ENCODE data around the gene EEF2KMT.
"Not testable (repeated sequence)": the region's sequence is repeated elsewhere in the genome, so short reads cannot be mapped to it uniquely, and the experiment has no call there.

EEF2KMT gene

GRCh38 chr16:5070431-5071186, 27.0 kb downstream of the EEF2KMT start:
- no peak for DNase-seq (ENCODE audit: low read depth)

GRCh38 chr16:5069854-5070253, 27.7 kb downstream of the EEF2KMT start:
- DNase-seq (ENCODE audit: low read depth) = no peak

GRCh38 chr16:5069048-5069447, 28.5 kb downstream of the EEF2KMT start:
- DNase-seq (ENCODE audit: low read depth) = no peak

GRCh38 chr16:5066511-5066910, 31.1 kb downstream of the EEF2KMT start:
- DNase-seq (ENCODE audit: low read depth) = no peak

- no peak for DNase-seq (ENCODE audit: low read depth)
Observed at GRCh38 chr16:5065813-5066212, 31.8 kb downstream of the EEF2KMT start, which contains the start of gene C16orf89. Gene C16orf89, minus strand, starts transcription at chr16:5065956. Its CDS starts 48 bp downstream, at chr16:5065908.

GRCh38 chr16:5065326-5065725, 32.3 kb downstream of the EEF2KMT start:
- no peak for DNase-seq (ENCODE audit: low read depth)

GRCh38 chr16:5064915-5065314, 32.7 kb downstream of the EEF2KMT start:
- no peak for DNase-seq (ENCODE audit: low read depth)

- DNase-seq (ENCODE audit: low read depth) = no peak
Observed at GRCh38 chr16:5062790-5063765, 34.5 kb downstream of the EEF2KMT start.

- DNase-seq (ENCODE audit: low read depth) = no peak
Observed at GRCh38 chr16:5062051-5062450, 35.5 kb downstream of the EEF2KMT start.

- no peak for DNase-seq (ENCODE audit: low read depth)
Observed at GRCh38 chr16:5060073-5060641, 37.4 kb downstream of the EEF2KMT start.

GRCh38 chr16:5059386-5060072, 38.1 kb downstream of the EEF2KMT start:
- no peak for DNase-seq (ENCODE audit: low read depth)

- DNase-seq (ENCODE audit: low read depth) = no peak
Observed at GRCh38 chr16:5058476-5058875, 39.1 kb downstream of the EEF2KMT start.

- DNase-seq (ENCODE audit: low read depth) = no peak
Observed at GRCh38 chr16:5056352-5056751, 41.2 kb downstream of the EEF2KMT start.

GRCh38 chr16:5054876-5055865, 42.4 kb downstream of the EEF2KMT start:
- DNase-seq (ENCODE audit: low read depth) = no peak

GRCh38 chr16:5046914-5047313, 50.7 kb downstream of the EEF2KMT start:
- no peak for DNase-seq (ENCODE audit: low read depth)

- DNase-seq (ENCODE audit: low read depth) = no peak
Observed at GRCh38 chr16:5045499-5046115, 52.0 kb downstream of the EEF2KMT start.

- not testable (repeated sequence) for DNase-seq (ENCODE audit: low read depth)
Observed at GRCh38 chr16:5044581-5044980, 53.0 kb downstream of the EEF2KMT start.

GRCh38 chr16:5044011-5044540, 53.5 kb downstream of the EEF2KMT start:
- no peak for DNase-seq (ENCODE audit: low read depth)

GRCh38 chr16:5042574-5043171, 54.9 kb downstream of the EEF2KMT start:
- no peak for DNase-seq (ENCODE audit: low read depth)
